Measurements from ENCODE around the gene ENOX2. TPM values are rescaled to one million over a fixed set of nuclear protein-coding genes. Genes with fewer than 3 reads are reported as not detected.

ENOX2 gene
- total and polyA plus RNA-seq, 2 of the 13 experiments (the other 11 are each of a cell fraction or from before 2014, with no cell fraction given) = 5.9 to 8.5 TPM

GRCh38 chrX:130578906-130579305 is 324.1 kb downstream of the ENOX2 start (continued):
- no peak for TF ChIP-seq ZNF784 (CRISPR knock-in tag; IDR thresholded peaks at IDR 0.05; ENCODE audit: borderline replicate concordance)
- no peak for TF ChIP-seq NR2C2 (CRISPR knock-in tag; IDR thresholded peaks at IDR 0.05; ENCODE audit: borderline replicate concordance)
- no peak for TF ChIP-seq ZNF143 (CRISPR knock-in tag; IDR thresholded peaks at IDR 0.05)
- TF ChIP-seq MTERF4 (CRISPR knock-in tag; IDR thresholded peaks at IDR 0.05) = no peak
- TF ChIP-seq ZNF670 (CRISPR knock-in tag; IDR thresholded peaks at IDR 0.05; ENCODE audit: borderline replicate concordance) = no peak
- TF ChIP-seq IRF2 (CRISPR knock-in tag; IDR thresholded peaks at IDR 0.05) = no peak
- no peak for TF ChIP-seq KLF9 (CRISPR knock-in tag; IDR thresholded peaks at IDR 0.05; ENCODE audit: low read depth)
- no peak for TF ChIP-seq ZNF275 (CRISPR knock-in tag; IDR thresholded peaks at IDR 0.05; ENCODE audit: borderline replicate concordance)

- DNase-seq (ENCODE audit: low spot score) = no peak
- H3K27ac ChIP-seq (ENCODE audit: extremely low read length, insufficient read depth, low read length) = no peak overlapping the region
- H3K79me2 ChIP-seq (ENCODE audit: insufficient read depth, low read length) = no peaks in the 10 kb centered on the region
- no peaks in the 10 kb centered on the region for H3K4me1 ChIP-seq (ENCODE audit: insufficient read depth, low read length)
- no TSS peak for BruUV-seq (replicated peaks)
- H2AFZ ChIP-seq (ENCODE audit: low read length) = no peak overlapping the region
- ATAC-seq = no peak
- intact Hi-C loops (cut with micrococcal nuclease; ENCODE audit: unreplicated experiment) (loop anchor here (5.0 to 10.0 kb wide), 2 partner anchors 225 to 337 kb away; no protein-coding TSS in a partner anchor), in situ Hi-C loops (cut with HindIII; ENCODE audit: extremely low pct_ligation_motif_present, low pct_unique_long_range_greater_than_20kb) (no loop called here)
- H3K27me3 ChIP-seq (ENCODE audit: control insufficient read depth in 1 of 2, insufficient read depth in 2 of 2, low read length in 2 of 2) = no peaks in the 10 kb centered on the region
- H3K9ac ChIP-seq (ENCODE audit: insufficient read depth, low read depth, low read length) = no peak overlapping the region
- H3K4me2 ChIP-seq (ENCODE audit: low read depth, low read length) = no peak overlapping the region
- no peak overlapping the region for H3K4me3 ChIP-seq (replicated peaks in 1 of 3; ENCODE audit: insufficient read depth in 1 of 3, low read depth in 2 of 3, low read length in 3 of 3)
- no peaks in the 10 kb centered on the region for H4K20me1 ChIP-seq (ENCODE audit: insufficient read depth, low read length)
- no peaks in the 10 kb centered on the region for H3K9me3 ChIP-seq (ENCODE audit: low read length)
- POLR2A ChIA-PET = no interaction called here
- CTCF ChIA-PET (ENCODE audit: low intra/inter-chr PET ratio, low total read pairs) = interaction anchor here (1.6 kb wide), 1 partner anchor 339 kb away, joined by 6 read pairs; no protein-coding TSS in a partner anchor
- WGBS (ENCODE audit: low lambda C conversion rate) = 35% methylated on average over 2 of the region's 2 CpGs
- FAIRE-seq = no peak
- H3K36me3 ChIP-seq (replicated peaks in 1 of 2; ENCODE audit: control insufficient read depth in 1 of 2, insufficient read depth in 2 of 2, low read length in 2 of 2) = no peaks in the 10 kb centered on the region
- TF ChIP-seq SUZ12 (IDR thresholded peaks at IDR 0.05; ENCODE audit: low read depth, low read length) = no peak
- TF ChIP-seq ZFY (CRISPR knock-in tag; IDR thresholded peaks at IDR 0.05) = no peak
- TF ChIP-seq ZNF460 (CRISPR knock-in tag; IDR thresholded peaks at IDR 0.05; ENCODE audit: borderline replicate concordance) = no peak
- TF ChIP-seq EED (CRISPR knock-in tag; IDR thresholded peaks at IDR 0.05) = no peak
- no peak for TF ChIP-seq GMEB1 (CRISPR knock-in tag; IDR thresholded peaks at IDR 0.05; ENCODE audit: borderline replicate concordance)
- TF ChIP-seq ZNF441 (CRISPR knock-in tag; IDR thresholded peaks at IDR 0.05; ENCODE audit: borderline replicate concordance) = no peak
- no peak for TF ChIP-seq HNRNPL (IDR thresholded peaks at IDR 0.05; ENCODE audit: low read depth, low read length)
- TF ChIP-seq KAT2B (IDR thresholded peaks at IDR 0.05; ENCODE audit: borderline replicate concordance, low read depth, low read length) = no peak
- no peak for TF ChIP-seq CREBL2 (CRISPR knock-in tag; IDR thresholded peaks at IDR 0.05; ENCODE audit: borderline replicate concordance)
- TF ChIP-seq ZNF839 (CRISPR knock-in tag; IDR thresholded peaks at IDR 0.05; ENCODE audit: borderline replicate concordance) = no peak
- TF ChIP-seq E2F1 (CRISPR knock-in tag; IDR thresholded peaks at IDR 0.05) = no peak
These were observed 325.6 kb downstream of the ENOX2 start for GRCh38 chrX:130577431-130577830.

Data from HepG2 (cell line).